HepG2 (cell line): ENCODE data around the gene APRT. TPM values are rescaled to one million over a fixed set of nuclear protein-coding genes. Genes with fewer than 3 reads are reported as not detected.

Experiments used
- AKAP8 ChIP-seq: sonication (generic); formaldehyde crosslinking; IDR thresholded peaks from 2 replicates; pipeline ENCODE4 v1.5.1; 2020; ENCODE audit warnings: mild to moderate bottlenecking, missing genetic modification reagents
- DR1 ChIP-seq: sonication (generic); formaldehyde crosslinking; IDR thresholded peaks from 2 replicates; pipeline ENCODE4 v1.8.0; 2021; ENCODE audit warnings: mild to moderate bottlenecking, missing genetic modification reagents, inconsistent platforms
- JUND ChIP-seq: sonication (generic); formaldehyde crosslinking; IDR thresholded peaks from 2 replicates; pipeline ENCODE4 v1.8.0; 2022; ENCODE audit warnings: mild to moderate bottlenecking, missing genetic modification reagents
- PHF8 ChIP-seq: sonication (generic); formaldehyde crosslinking; IDR thresholded peaks from 2 replicates; pipeline ENCODE4 v1.5.0; 2020; ENCODE audit warnings: missing genetic modification reagents
- SPEN ChIP-seq: sonication (generic); formaldehyde crosslinking; IDR thresholded peaks from 2 replicates; pipeline ENCODE4 v1.5.1; 2020; ENCODE audit warnings: low read depth, mild to moderate bottlenecking, missing genetic modification reagents
- ZBTB7B ChIP-seq: sonication (generic); formaldehyde crosslinking; IDR thresholded peaks from 2 replicates; pipeline ENCODE4 v1.4.0; 2020; ENCODE audit warnings: missing genetic modification reagents
- ZFY ChIP-seq: sonication (generic); formaldehyde crosslinking; IDR thresholded peaks from 2 replicates; pipeline ENCODE4 v1.4.0; 2020; ENCODE audit warnings: missing genetic modification reagents
- ZNF329 ChIP-seq: sonication (generic); formaldehyde crosslinking; IDR thresholded peaks from 2 replicates; pipeline ENCODE4 v1.9.0; 2021; ENCODE audit warnings: low read depth, mild to moderate bottlenecking, missing genetic modification reagents
- ZNF747 ChIP-seq: sonication (generic); formaldehyde crosslinking; IDR thresholded peaks from 2 replicates; pipeline ENCODE4 v1.8.1; 2023; ENCODE audit warnings: missing genetic modification reagents, mild to moderate bottlenecking, borderline replicate concordance
- ZNF790 ChIP-seq: sonication (generic); formaldehyde crosslinking; IDR thresholded peaks from 2 replicates; pipeline ENCODE4 v1.8.0; 2022; ENCODE audit warnings: missing genetic modification reagents, mild to moderate bottlenecking, borderline replicate concordance
- polyA plus RNA-seq, 8 experiments: library from polyadenylated mRNA; depleted of rRNA in 3 of 8; stranded (reverse) in 7 of 8; unstranded in 1 of 8; fragments of >200 nt; fragmentation: Illumina TruSeq in 4 of 8; extraction: Trizol in 4 of 8; gene quantifications; 2 replicates each; pipeline versions ENCODE4 v1.2.1 to v1.2.3, GENCODE V29; 2011 to 2016; ENCODE audit warnings: low read depth in 4 of 8, missing spikeins in 1 of 8, mixed read lengths in 1 of 8; ENCODE audit not compliant: insufficient read depth in 1 of 8
- total RNA-seq, 5 experiments: library from RNA; depleted of rRNA; stranded (reverse); fragments of >200 nt; fragmentation: Illumina TruSeq; extraction: Trizol; gene quantifications; 2 replicates each; pipeline ENCODE4 v1.2.3, GENCODE V29; 2016; ENCODE audit warnings: low read depth in 1 of 5
- TF ChIP-seq, protein P1 (sequence below): sonication (generic); formaldehyde crosslinking; IDR thresholded peaks from 2 replicates; pipeline ENCODE4 v1.4.0; 2020; ENCODE audit warnings: mild to moderate bottlenecking, missing genetic modification reagents, borderline replicate concordance
- TF ChIP-seq, protein P2 (sequence below): sonication (generic); formaldehyde crosslinking; IDR thresholded peaks from 2 replicates; pipeline ENCODE4; 2020; ENCODE audit warnings: missing genetic modification reagents, mild to moderate bottlenecking, borderline replicate concordance
- TF ChIP-seq, protein P3 (sequence below): sonication (generic); formaldehyde crosslinking; IDR thresholded peaks from 2 replicates; pipeline ENCODE4 v1.4.0; 2020; ENCODE audit warnings: missing genetic modification reagents
- TF ChIP-seq, protein P4 (sequence below): sonication (generic); formaldehyde crosslinking; IDR thresholded peaks from 2 replicates; pipeline ENCODE4 v1.9.0; 2022; ENCODE audit warnings: low read depth, missing genetic modification reagents
- TF ChIP-seq, protein P5 (sequence below): sonication (generic); formaldehyde crosslinking; IDR thresholded peaks from 2 replicates; pipeline ENCODE4 v1.8.1; 2023; ENCODE audit warnings: missing genetic modification reagents, mild to moderate bottlenecking, borderline replicate concordance

APRT gene
- total and polyA plus RNA-seq, 2 of the 13 experiments (the other 11 are each of a cell fraction or from before 2014, with no cell fraction given) = 155 to 242 TPM

DNA sequence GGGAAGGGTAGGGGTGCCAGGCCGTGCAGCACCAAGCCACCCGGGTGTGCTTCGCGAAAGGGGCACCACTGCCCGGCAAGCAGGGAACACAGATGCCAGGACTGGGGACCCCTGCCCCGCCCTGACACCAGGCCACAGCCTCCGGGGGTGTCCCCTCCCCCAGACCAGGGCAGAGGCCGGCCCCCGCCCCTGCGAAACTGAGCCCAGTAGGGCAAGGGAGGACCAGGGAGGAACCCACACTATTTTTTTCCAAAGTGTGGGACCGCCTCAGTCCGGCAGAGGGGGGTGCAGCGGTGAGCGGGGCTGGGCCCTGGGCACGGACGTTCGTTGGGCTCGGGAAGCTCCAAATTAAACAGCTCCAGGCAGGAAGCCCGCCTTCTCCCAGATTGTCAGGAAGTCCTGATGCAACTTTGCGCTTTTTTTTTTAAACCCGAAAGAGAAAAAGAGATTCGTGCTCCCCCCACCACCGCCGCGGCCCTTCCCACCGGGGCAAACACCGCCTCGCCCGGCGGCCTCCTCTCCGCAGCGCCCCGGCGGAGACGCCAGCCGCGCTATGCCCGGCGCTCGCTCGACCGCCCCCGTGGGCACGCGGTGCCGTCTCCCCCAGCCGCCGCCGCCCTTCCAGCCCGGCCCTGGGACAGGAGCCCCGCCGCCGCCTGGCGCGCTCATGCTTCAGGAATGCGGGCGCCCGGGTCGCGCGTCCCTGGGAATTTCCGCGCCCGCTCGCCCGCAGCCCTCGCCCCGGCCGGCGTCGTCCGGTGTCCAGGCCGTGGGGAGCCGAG is 27.5 kb downstream of the APRT start (continued):
- TF ChIP-seq, protein P1, sequence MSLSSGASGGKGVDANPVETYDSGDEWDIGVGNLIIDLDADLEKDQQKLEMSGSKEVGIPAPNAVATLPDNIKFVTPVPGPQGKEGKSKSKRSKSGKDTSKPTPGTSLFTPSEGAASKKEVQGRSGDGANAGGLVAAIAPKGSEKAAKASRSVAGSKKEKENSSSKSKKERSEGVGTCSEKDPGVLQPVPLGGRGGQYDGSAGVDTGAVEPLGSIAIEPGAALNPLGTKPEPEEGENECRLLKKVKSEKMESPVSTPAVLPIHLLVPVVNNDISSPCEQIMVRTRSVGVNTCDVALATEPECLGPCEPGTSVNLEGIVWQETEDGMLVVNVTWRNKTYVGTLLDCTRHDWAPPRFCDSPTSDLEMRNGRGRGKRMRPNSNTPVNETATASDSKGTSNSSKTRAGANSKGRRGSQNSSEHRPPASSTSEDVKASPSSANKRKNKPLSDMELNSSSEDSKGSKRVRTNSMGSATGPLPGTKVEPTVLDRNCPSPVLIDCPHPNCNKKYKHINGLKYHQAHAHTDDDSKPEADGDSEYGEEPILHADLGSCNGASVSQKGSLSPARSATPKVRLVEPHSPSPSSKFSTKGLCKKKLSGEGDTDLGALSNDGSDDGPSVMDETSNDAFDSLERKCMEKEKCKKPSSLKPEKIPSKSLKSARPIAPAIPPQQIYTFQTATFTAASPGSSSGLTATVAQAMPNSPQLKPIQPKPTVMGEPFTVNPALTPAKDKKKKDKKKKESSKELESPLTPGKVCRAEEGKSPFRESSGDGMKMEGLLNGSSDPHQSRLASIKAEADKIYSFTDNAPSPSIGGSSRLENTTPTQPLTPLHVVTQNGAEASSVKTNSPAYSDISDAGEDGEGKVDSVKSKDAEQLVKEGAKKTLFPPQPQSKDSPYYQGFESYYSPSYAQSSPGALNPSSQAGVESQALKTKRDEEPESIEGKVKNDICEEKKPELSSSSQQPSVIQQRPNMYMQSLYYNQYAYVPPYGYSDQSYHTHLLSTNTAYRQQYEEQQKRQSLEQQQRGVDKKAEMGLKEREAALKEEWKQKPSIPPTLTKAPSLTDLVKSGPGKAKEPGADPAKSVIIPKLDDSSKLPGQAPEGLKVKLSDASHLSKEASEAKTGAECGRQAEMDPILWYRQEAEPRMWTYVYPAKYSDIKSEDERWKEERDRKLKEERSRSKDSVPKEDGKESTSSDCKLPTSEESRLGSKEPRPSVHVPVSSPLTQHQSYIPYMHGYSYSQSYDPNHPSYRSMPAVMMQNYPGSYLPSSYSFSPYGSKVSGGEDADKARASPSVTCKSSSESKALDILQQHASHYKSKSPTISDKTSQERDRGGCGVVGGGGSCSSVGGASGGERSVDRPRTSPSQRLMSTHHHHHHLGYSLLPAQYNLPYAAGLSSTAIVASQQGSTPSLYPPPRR (CRISPR knock-in tag) = no peak
- TF ChIP-seq AKAP8 (CRISPR knock-in tag) (0 out of 2 replicates have a peak, but pooled peaks have one; percentile 13), ZNF329 (CRISPR knock-in tag) (peak; percentile 57; the same call in 1 of the 2 replicates), PHF8 (peak; percentile 59), ZNF790 (CRISPR knock-in tag) (0 out of 2 replicates have a peak, but pooled peaks have one; percentile 63), DR1 (CRISPR knock-in tag) (no peak), ZNF747 (no peak), ZFY (CRISPR knock-in tag) (peak; percentile 75), JUND (CRISPR knock-in tag) (0 out of 2 replicates have a peak, but pooled peaks have one; percentile 8), SPEN (CRISPR knock-in tag) (0 out of 2 replicates have a peak, but pooled peaks have one; percentile 8), ZBTB7B (CRISPR knock-in tag) (peak; percentile 62; the same call in 1 of the 2 replicates)
- TF ChIP-seq, protein P2, sequence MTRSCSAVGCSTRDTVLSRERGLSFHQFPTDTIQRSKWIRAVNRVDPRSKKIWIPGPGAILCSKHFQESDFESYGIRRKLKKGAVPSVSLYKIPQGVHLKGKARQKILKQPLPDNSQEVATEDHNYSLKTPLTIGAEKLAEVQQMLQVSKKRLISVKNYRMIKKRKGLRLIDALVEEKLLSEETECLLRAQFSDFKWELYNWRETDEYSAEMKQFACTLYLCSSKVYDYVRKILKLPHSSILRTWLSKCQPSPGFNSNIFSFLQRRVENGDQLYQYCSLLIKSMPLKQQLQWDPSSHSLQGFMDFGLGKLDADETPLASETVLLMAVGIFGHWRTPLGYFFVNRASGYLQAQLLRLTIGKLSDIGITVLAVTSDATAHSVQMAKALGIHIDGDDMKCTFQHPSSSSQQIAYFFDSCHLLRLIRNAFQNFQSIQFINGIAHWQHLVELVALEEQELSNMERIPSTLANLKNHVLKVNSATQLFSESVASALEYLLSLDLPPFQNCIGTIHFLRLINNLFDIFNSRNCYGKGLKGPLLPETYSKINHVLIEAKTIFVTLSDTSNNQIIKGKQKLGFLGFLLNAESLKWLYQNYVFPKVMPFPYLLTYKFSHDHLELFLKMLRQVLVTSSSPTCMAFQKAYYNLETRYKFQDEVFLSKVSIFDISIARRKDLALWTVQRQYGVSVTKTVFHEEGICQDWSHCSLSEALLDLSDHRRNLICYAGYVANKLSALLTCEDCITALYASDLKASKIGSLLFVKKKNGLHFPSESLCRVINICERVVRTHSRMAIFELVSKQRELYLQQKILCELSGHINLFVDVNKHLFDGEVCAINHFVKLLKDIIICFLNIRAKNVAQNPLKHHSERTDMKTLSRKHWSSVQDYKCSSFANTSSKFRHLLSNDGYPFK (CRISPR knock-in tag) = peak; percentile 65; the same call in 1 of the 2 replicates
- TF ChIP-seq, protein P3, sequence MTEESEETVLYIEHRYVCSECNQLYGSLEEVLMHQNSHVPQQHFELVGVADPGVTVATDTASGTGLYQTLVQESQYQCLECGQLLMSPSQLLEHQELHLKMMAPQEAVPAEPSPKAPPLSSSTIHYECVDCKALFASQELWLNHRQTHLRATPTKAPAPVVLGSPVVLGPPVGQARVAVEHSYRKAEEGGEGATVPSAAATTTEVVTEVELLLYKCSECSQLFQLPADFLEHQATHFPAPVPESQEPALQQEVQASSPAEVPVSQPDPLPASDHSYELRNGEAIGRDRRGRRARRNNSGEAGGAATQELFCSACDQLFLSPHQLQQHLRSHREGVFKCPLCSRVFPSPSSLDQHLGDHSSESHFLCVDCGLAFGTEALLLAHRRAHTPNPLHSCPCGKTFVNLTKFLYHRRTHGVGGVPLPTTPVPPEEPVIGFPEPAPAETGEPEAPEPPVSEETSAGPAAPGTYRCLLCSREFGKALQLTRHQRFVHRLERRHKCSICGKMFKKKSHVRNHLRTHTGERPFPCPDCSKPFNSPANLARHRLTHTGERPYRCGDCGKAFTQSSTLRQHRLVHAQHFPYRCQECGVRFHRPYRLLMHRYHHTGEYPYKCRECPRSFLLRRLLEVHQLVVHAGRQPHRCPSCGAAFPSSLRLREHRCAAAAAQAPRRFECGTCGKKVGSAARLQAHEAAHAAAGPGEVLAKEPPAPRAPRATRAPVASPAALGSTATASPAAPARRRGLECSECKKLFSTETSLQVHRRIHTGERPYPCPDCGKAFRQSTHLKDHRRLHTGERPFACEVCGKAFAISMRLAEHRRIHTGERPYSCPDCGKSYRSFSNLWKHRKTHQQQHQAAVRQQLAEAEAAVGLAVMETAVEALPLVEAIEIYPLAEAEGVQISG = 0 out of 2 replicates have a peak, but pooled peaks have one; percentile 9
- TF ChIP-seq, protein P4, sequence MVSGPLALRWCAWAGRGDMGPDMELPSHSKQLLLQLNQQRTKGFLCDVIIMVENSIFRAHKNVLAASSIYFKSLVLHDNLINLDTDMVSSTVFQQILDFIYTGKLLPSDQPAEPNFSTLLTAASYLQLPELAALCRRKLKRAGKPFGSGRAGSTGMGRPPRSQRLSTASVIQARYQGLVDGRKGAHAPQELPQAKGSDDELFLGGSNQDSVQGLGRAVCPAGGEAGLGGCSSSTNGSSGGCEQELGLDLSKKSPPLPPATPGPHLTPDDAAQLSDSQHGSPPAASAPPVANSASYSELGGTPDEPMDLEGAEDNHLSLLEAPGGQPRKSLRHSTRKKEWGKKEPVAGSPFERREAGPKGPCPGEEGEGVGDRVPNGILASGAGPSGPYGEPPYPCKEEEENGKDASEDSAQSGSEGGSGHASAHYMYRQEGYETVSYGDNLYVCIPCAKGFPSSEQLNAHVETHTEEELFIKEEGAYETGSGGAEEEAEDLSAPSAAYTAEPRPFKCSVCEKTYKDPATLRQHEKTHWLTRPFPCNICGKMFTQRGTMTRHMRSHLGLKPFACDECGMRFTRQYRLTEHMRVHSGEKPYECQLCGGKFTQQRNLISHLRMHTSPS (CRISPR knock-in tag) = peak; percentile 48; the same call in 1 of the 2 replicates
- TF ChIP-seq, protein P5, sequence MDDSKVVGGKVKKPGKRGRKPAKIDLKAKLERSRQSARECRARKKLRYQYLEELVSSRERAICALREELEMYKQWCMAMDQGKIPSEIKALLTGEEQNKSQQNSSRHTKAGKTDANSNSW (CRISPR knock-in tag) = 0 out of 2 replicates have a peak, but pooled peaks have one; percentile 53
